Pancreas (tissue), 10 donors: ENCODE measurements around the gene AP2S1. TPM values are rescaled to one million over a fixed set of nuclear protein-coding genes. Genes with fewer than 3 reads are reported as not detected.
"Not testable (repeated sequence)": the region's sequence is repeated elsewhere in the genome, so short reads cannot be mapped to it uniquely, and the experiment has no call there.

Experiments
- ATAC-seq, 4 donors: fragments of 200-7000 bp; cut with Tn5 transposase; one replicate each; pipeline versions ENCODE4 v1.8.0 to v1.9.1; 2020; ENCODE audit warnings: mild to moderate bottlenecking in 4 of 4, moderate library complexity in 4 of 4
- DNase-seq, 6 donors: peaks; one replicate each; pipeline ENCODE4 v3.0.0-alpha.2; 2020
- FAIRE-seq: peaks from 2 replicates; lab custom pipeline; 2012; peaks lifted over from hg19 to GRCh38; lab: Jason Lieb, UNC
- H3K27ac ChIP-seq, 4 donors: fragments of 200-600 bp; sonication (generic); 1 replicate in 3 of 4; 2 replicates in 1 of 4; pipeline versions ENCODE4 v1.5.0 to v1.8.0; 2020
- H3K27me3 ChIP-seq, 4 donors: fragments of 200-600 bp; one replicate each; pipeline ENCODE4 v1.8.0; 2021
- H3K36me3 ChIP-seq, 3 donors: fragments of 200-600 bp; sonication (generic) in 1 of 3; one replicate each; pipeline versions ENCODE4 v1.5.0 to v1.8.0; 2020 to 2021
- H3K4me1 ChIP-seq, 3 donors: fragments of 200-600 bp; one replicate each; pipeline ENCODE4 v1.8.0; 2021
- H3K4me3 ChIP-seq, 4 donors: fragments of 200-600 bp; sonication (generic) in 2 of 4; one replicate each; pipeline versions ENCODE4 v1.5.0 to v1.8.0; 2020 to 2021
- H3K9me3 ChIP-seq, 4 donors: fragments of 200-600 bp; one replicate each; pipeline ENCODE4 v1.8.0; 2021
- CTCF ChIP-seq, 4 donors: fragments of 200-600 bp; sonication (generic) in 3 of 4; IDR thresholded peaks; one replicate each; pipeline versions ENCODE4 v1.5.0 to v1.8.0; 2021; ENCODE audit warnings: antibody characterized with exemption in 4 of 4
- WGBS, 2 donors: extraction: QIAGEN DNeasy Blood & Tissue Kit; methylation state at CpG; one replicate each; pipeline ENCODE4 v1.1.7; 2013; 5-methylcytosine and 5-hydroxymethylcytosine counted together
- intact Hi-C, 3 donors: fragments of 100-400 bp; cut with DNase I; formaldehyde crosslinking; loops; one replicate each; pipeline versions ENCODE4 v1.11.1 to v1.14.2; 2022
- polyA plus RNA-seq, 2 donors: library from polyadenylated mRNA; stranded (reverse); fragments of 200-250 nt; gene quantifications; one replicate each; pipeline ENCODE4 v1.2.3, GENCODE V29; 2013
- total RNA-seq, 6 donors: library from RNA; stranded (reverse); fragmentation: NEBNext Ultra II Directional in 4 of 6; extraction: Animal tissue kit (Norgen Biotek cat#: 25700) in 4 of 6; gene quantifications; one replicate each; pipeline versions ENCODE4 v1.2.1 to v1.2.4, GENCODE V29; 2021 to 2023
- donor health status: healthy with polysubstance abuse.
- donor health status: DM: no; HTN: no; CAD: no; lungs with moderate emphysema.
- donor health status: DM: no; HTN: no; CAD: no.
- donor health status: control.
- donor health status: control.
- donor health status: Bipolar disorder and iron deficiency.
- donor health status: DM: yes; HTN: yes; CAD: no.
- donor health status: DM: no; HTN: no; CAD: no.
- donor health status: DM: no; HTN: no; CAD: no.
- donor health status: DM: yes; HTN: yes; CAD: no.

AP2S1 gene
- total and polyA plus RNA-seq, 8 donors = 34.5 to 50.9 (median 43.3) TPM

GRCh38 chr19:46860125-46860845 is 9.6 kb upstream of the AP2S1 start:
- 0 to 1% methylated on average over 89 of the region's 89 CpGs for WGBS, 2 donors
- H3K36me3 ChIP-seq = no peaks in the 10 kb centered on the region
- intact Hi-C loops = loop anchor here in 1 of 3 donors (10.0 kb wide), 1 partner anchor 65 kb away; no protein-coding TSS in a partner anchor
- H3K27me3 ChIP-seq = no peaks in the 10 kb centered on the region
- H3K27ac ChIP-seq = peak overlapping the region; percentile 94 to 99 (median 97)
- FAIRE-seq (peak; percentile 74), ATAC-seq (peak; percentile 84 to 91 (median 87)), DNase-seq (peak; percentile 95 to 99 (median 98))
- TF ChIP-seq CTCF (IDR thresholded peaks at IDR 0.05) = no peak
- peaks cover 13 to 38% (median 24%) of the 10 kb centered on the region in 3 donors for H3K4me1 ChIP-seq
- H3K4me3 ChIP-seq = peak overlapping the region; percentile 79 to 95 (median 88)
- H3K9me3 ChIP-seq = no peaks in the 10 kb centered on the region

- Histone ChIP-seq H3K36me3 (no peaks in the 10 kb centered on the region), H3K9me3 (no peaks in the 10 kb centered on the region), H3K4me3 (peak overlapping the region in 2 of 4 donors; percentile 91 to 95), H3K27me3 (no peaks in the 10 kb centered on the region), H3K4me1 (peaks cover 13 to 32% (median 18%) of the 10 kb centered on the region in 3 donors), H3K27ac (peak overlapping the region; percentile 94 to 99 (median 97))
- TF ChIP-seq CTCF (IDR thresholded peaks at IDR 0.05) = no peak
- DNase-seq = peak in 4 of 6 donors; percentile 64 to 84 (median 78)
- WGBS, 2 donors = 12 to 14% methylated on average over 18 of the region's 18 CpGs
- no peak for ATAC-seq
- FAIRE-seq = no peak
- intact Hi-C loops = loop anchor here in 2 of 3 donors (5.0 to 10.0 kb wide), 2 partner anchors 65 to 133 kb away; no protein-coding TSS in a partner anchor
These were observed 9.0 kb upstream of the AP2S1 start for GRCh38 chr19:46859637-46860124.

GRCh38 chr19:46856062-46857022 is 5.7 kb upstream of the AP2S1 start:
- peak; percentile 65 to 83 (median 78) for ATAC-seq
- no peaks in the 10 kb centered on the region for H3K36me3 ChIP-seq
- H3K27ac ChIP-seq = peak overlapping the region; percentile 27 to 83 (median 76)
- peaks cover 0 to 5% (median 0%) of the 10 kb centered on the region in 3 donors for H3K4me1 ChIP-seq
- no peaks in the 10 kb centered on the region for H3K27me3 ChIP-seq
- TF ChIP-seq CTCF (IDR thresholded peaks at IDR 0.05) = peak; percentile 11 to 47 (median 38)
- peak; percentile 92 to 98 (median 94) for DNase-seq
- H3K4me3 ChIP-seq = peak overlapping the region in 2 of 4 donors; percentile 19 to 42
- WGBS, 2 donors = 7 to 10% methylated on average over 41 of the region's 41 CpGs
- peak; percentile 75 for FAIRE-seq
- intact Hi-C loops = loop anchor here in 2 of 3 donors (5.0 kb wide), 1 partner anchor 136 kb away; no protein-coding TSS in a partner anchor
- H3K9me3 ChIP-seq = no peaks in the 10 kb centered on the region

- not testable (repeated sequence) for H3K27ac ChIP-seq, ATAC-seq, H3K27me3 ChIP-seq, FAIRE-seq, H3K4me1 ChIP-seq, H3K4me3 ChIP-seq, H3K36me3 ChIP-seq, H3K9me3 ChIP-seq
- WGBS, 2 donors = 71 to 79% methylated on average over 13 of the region's 13 CpGs
- DNase-seq = peak in 1 of 6 donors; percentile 10
- intact Hi-C loops = loop anchor here in 2 of 3 donors (5.0 kb wide), 1 partner anchor 138 kb away; no protein-coding TSS in a partner anchor
These were observed 4.1 kb upstream of the AP2S1 start for GRCh38 chr19:46854698-46855097.

GRCh38 chr19:46852830-46853229 is 2.2 kb upstream of the AP2S1 start:
- no peak for ATAC-seq
- no peak for DNase-seq
- Histone ChIP-seq H3K9me3 (no peaks in the 10 kb centered on the region), H3K36me3 (no peaks in the 10 kb centered on the region), H3K4me3 (no peak overlapping the region), H3K4me1 (peaks cover 0 to 5% (median 5%) of the 10 kb centered on the region in 3 donors), H3K27me3 (no peaks in the 10 kb centered on the region), H3K27ac (no peak overlapping the region)
- TF ChIP-seq CTCF (IDR thresholded peaks at IDR 0.05) = no peak
- intact Hi-C loops = no loop called here
- WGBS, 2 donors = 72 to 78% methylated on average over 1 of the region's 1 CpG
- no peak for FAIRE-seq
